ENCODE results near the gene TBX5. TPM values are rescaled to one million over a fixed set of nuclear protein-coding genes. Genes with fewer than 3 reads are reported as not detected.

Gene TBX5
- total RNA-seq (under 1 TPM in 1 of 2 donors, not detected in 1; 0.17 TPM), polyA plus RNA-seq (ENCODE audit: insufficient read length in 2 of 2) (not detected)
- long read RNA-seq, donor 1 = 0 reads
- long read RNA-seq, donor 2 = 0 reads
- long read RNA-seq, donor 3, partial matches to known transcripts = 0 of 1 reads
- long read RNA-seq, donor 3, other reads (novel, unspliced or antisense) = 0 of 1 reads
- long read RNA-seq, donor 4, partial matches to known transcripts = 0 of 4 reads
- long read RNA-seq, donor 4, other reads (novel, unspliced or antisense) = 0 of 4 reads

- Histone ChIP-seq H3K27me3 (ENCODE audit: control insufficient read depth, insufficient read depth, low read length) (peaks cover 100% of the 10 kb centered on the region), H3K9me3 (ENCODE audit: control insufficient read depth, insufficient read depth, low read length) (peaks cover 1% of the 10 kb centered on the region), H3K4me1 (ENCODE audit: control insufficient read depth, insufficient read depth, low read length) (peaks cover 29% of the 10 kb centered on the region), H3K4me3 (ENCODE audit: low read depth, low read length) (no peak within 1 kb of the TSS), H3K36me3 (ENCODE audit: control insufficient read depth, insufficient read depth, low read length) (no peaks in the 10 kb centered on the region), H3K27ac (ENCODE audit: low read depth, low read length) (no peak within 1 kb of the TSS)
- WGBS (ENCODE audit: insufficient coverage) = under 1% methylated on average over 36 of the region's 39 CpGs
- DNase-seq (ENCODE audit: low read depth in 4 of 6, low spot score in 6 of 6) = no peak
Observed at GRCh38 chr12:114405519-114406271, at the start of gene TBX5. TBX5 (minus strand) TSS chr12:114406144; CDS start chr12:114403898, 2,246 bp downstream.

GRCh38 chr12:114451657-114452056 lies 45.7 kb upstream of the TBX5 start:
- Histone ChIP-seq H3K27me3 (ENCODE audit: control insufficient read depth, insufficient read depth, low read length) (peaks cover 71% of the 10 kb centered on the region), H3K9me3 (ENCODE audit: control insufficient read depth, insufficient read depth, low read length) (no peaks in the 10 kb centered on the region), H3K27ac (ENCODE audit: low read depth, low read length) (no peak overlapping the region), H3K4me3 (ENCODE audit: low read depth, low read length) (no peak overlapping the region), H3K36me3 (ENCODE audit: control insufficient read depth, insufficient read depth, low read length) (no peaks in the 10 kb centered on the region), H3K4me1 (ENCODE audit: control insufficient read depth, insufficient read depth, low read length) (no peaks in the 10 kb centered on the region)
- 50% methylated on average over 1 of the region's 2 CpGs for WGBS (ENCODE audit: insufficient coverage)
- no peak for DNase-seq (ENCODE audit: low read depth in 4 of 6, low spot score in 6 of 6)

- no peaks in the 10 kb centered on the region for H3K4me1 ChIP-seq (ENCODE audit: control insufficient read depth, insufficient read depth, low read length)
- H3K4me3 ChIP-seq (ENCODE audit: low read depth, low read length) = no peak overlapping the region
- peaks cover 75% of the 10 kb centered on the region for H3K27me3 ChIP-seq (ENCODE audit: control insufficient read depth, insufficient read depth, low read length)
- WGBS (ENCODE audit: insufficient coverage) = 2% methylated on average over 5 of the region's 7 CpGs
- no peaks in the 10 kb centered on the region for H3K36me3 ChIP-seq (ENCODE audit: control insufficient read depth, insufficient read depth, low read length)
- no peak for DNase-seq (ENCODE audit: low read depth in 4 of 6, low spot score in 6 of 6)
- H3K27ac ChIP-seq (ENCODE audit: low read depth, low read length) = no peak overlapping the region
- H3K9me3 ChIP-seq (ENCODE audit: control insufficient read depth, insufficient read depth, low read length) = no peaks in the 10 kb centered on the region
Observed at GRCh38 chr12:114450515-114451300, 44.8 kb upstream of the TBX5 start.

DNA sequence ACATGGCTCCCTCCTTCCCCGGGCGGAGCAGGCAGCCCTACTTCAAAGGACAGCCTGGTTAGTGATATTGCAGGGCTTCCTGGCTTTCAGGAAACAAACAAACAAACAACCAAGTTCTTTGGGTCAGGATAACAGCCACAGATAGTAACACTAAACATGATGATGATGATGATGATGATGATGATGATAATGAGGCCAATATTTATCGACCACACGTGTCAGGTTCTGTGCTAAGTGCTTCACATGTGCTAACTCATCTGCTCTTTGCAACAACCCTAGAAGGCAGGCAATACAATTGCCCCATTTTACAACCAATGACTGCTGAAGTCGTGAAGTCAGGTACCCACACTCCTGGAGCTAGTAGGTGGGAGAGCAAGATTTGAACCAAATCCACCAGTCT lies 44.1 kb upstream of the TBX5 start:
- Histone ChIP-seq H3K9me3 (ENCODE audit: control insufficient read depth, insufficient read depth, low read length) (no peaks in the 10 kb centered on the region), H3K36me3 (ENCODE audit: control insufficient read depth, insufficient read depth, low read length) (no peaks in the 10 kb centered on the region), H3K27ac (ENCODE audit: low read depth, low read length) (no peak overlapping the region), H3K27me3 (ENCODE audit: control insufficient read depth, insufficient read depth, low read length) (peaks cover 76% of the 10 kb centered on the region), H3K4me1 (ENCODE audit: control insufficient read depth, insufficient read depth, low read length) (no peaks in the 10 kb centered on the region), H3K4me3 (ENCODE audit: low read depth, low read length) (no peak overlapping the region)
- no CpG with 5 or more reads among the region's 5 CpGs for WGBS (ENCODE audit: insufficient coverage)
- DNase-seq (ENCODE audit: low read depth in 4 of 6, low spot score in 6 of 6) = no peak

GRCh38 chr12:114448618-114448933 lies 42.6 kb upstream of the TBX5 start:
- Histone ChIP-seq H3K4me1 (ENCODE audit: control insufficient read depth, insufficient read depth, low read length) (no peaks in the 10 kb centered on the region), H3K27ac (ENCODE audit: low read depth, low read length) (no peak overlapping the region), H3K27me3 (ENCODE audit: control insufficient read depth, insufficient read depth, low read length) (peaks cover 80% of the 10 kb centered on the region), H3K36me3 (ENCODE audit: control insufficient read depth, insufficient read depth, low read length) (no peaks in the 10 kb centered on the region), H3K4me3 (ENCODE audit: low read depth, low read length) (no peak overlapping the region), H3K9me3 (ENCODE audit: control insufficient read depth, insufficient read depth, low read length) (no peaks in the 10 kb centered on the region)
- under 1% methylated on average over 15 of the region's 23 CpGs for WGBS (ENCODE audit: insufficient coverage)
- DNase-seq (ENCODE audit: low read depth in 4 of 6, low spot score in 6 of 6) = no peak

DNA sequence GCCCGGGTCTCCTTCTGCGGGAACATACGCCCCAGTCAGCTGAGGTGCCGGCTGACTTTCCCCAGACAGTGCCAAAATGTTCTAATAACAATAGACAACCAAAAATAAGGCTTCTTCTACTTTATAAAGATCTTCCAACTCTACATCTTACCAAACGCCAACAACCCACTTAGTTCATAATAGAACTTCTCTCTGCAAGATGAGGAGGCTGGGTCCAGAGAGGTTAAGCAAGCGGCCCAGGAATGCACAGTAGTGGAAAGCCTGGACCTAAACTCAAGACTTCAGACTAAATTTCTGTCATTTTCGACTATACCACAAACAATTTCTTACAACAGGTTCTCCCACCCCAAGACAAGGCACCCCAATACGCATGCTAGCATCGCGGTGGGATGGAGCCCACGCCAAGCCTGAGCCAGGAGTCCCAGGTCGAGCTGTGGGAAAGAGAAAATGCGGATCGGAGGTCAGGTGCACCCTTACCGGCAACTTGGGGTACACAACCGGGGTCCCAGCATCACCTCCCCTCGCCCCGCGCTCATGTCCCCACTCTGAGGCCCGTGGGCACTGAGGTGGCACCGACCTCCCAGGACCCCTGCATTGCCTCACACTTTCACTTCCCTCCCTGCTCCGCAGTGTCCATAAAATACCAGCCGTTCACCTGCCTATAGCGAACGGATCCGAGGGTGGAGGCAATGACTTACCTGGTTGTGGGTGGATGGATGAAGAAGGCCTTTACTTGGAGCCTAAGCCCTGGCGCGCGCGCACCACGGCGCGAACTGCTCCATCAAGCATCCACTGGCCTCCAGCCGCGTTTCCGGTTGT lies 42.1 kb upstream of the TBX5 start:
- H3K9me3 ChIP-seq (ENCODE audit: control insufficient read depth, insufficient read depth, low read length) = no peaks in the 10 kb centered on the region
- H3K4me3 ChIP-seq (ENCODE audit: low read depth, low read length) = no peak overlapping the region
- peaks cover 85% of the 10 kb centered on the region for H3K27me3 ChIP-seq (ENCODE audit: control insufficient read depth, insufficient read depth, low read length)
- no peaks in the 10 kb centered on the region for H3K4me1 ChIP-seq (ENCODE audit: control insufficient read depth, insufficient read depth, low read length)
- no peak for DNase-seq (ENCODE audit: low read depth in 4 of 6, low spot score in 6 of 6)
- H3K36me3 ChIP-seq (ENCODE audit: control insufficient read depth, insufficient read depth, low read length) = no peaks in the 10 kb centered on the region
- WGBS (ENCODE audit: insufficient coverage) = 1% methylated on average over 34 of the region's 36 CpGs
- H3K27ac ChIP-seq (ENCODE audit: low read depth, low read length) = no peak overlapping the region

GRCh38 chr12:114447274-114447716 lies 41.4 kb upstream of the TBX5 start:
- H3K4me1 ChIP-seq (ENCODE audit: control insufficient read depth, insufficient read depth, low read length) = no peaks in the 10 kb centered on the region
- H3K9me3 ChIP-seq (ENCODE audit: control insufficient read depth, insufficient read depth, low read length) = no peaks in the 10 kb centered on the region
- DNase-seq (ENCODE audit: low read depth in 4 of 6, low spot score in 6 of 6) = no peak
- H3K27me3 ChIP-seq (ENCODE audit: control insufficient read depth, insufficient read depth, low read length) = peaks cover 92% of the 10 kb centered on the region
- no peak overlapping the region for H3K27ac ChIP-seq (ENCODE audit: low read depth, low read length)
- no peaks in the 10 kb centered on the region for H3K36me3 ChIP-seq (ENCODE audit: control insufficient read depth, insufficient read depth, low read length)
- H3K4me3 ChIP-seq (ENCODE audit: low read depth, low read length) = no peak overlapping the region
- under 1% methylated on average over 37 of the region's 37 CpGs for WGBS (ENCODE audit: insufficient coverage)

DNA sequence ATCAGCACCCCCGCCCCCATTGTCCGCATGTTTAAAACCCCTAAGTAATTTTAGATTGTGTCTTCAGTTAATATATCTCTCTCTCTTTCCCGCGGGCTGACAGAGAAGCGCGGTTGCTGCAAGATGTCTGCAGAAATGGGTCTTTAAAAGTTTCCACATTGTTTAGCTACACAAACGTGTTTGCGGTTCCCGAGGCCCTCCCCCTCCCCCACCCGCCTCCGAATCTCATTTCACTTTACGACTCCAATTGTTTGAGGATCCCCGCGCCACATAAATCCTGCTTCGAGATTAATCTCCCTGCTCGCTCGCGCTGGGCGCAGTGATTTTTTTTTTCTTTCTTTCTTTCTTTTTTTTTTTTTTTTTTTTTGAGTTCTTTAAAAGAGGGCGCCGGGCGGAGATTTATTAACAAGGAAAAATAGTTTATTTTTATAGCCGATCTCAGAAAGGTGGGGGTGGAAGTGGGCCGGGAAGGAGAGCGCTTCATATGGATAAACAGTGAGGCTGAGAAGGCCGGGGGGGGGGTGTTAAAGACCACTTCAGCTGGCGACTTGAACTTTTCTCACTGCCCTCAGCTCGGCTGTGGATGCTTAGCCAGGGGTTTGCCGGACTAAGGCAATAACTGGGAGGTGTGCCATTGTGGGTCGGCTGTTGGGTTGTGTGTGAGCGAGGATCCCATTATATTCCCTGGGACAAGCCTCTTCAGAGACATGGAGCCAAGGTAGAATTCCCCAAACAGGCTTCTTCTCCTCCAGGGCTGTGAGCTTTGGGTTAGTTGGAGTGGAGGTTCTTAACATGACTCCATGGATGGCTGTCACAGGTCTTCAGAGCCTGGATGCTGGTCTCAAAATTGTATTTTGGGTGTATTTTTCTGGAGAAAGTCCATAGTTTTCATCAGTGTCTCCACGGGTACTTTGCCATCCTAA lies 39.7 kb upstream of the TBX5 start:
- Histone ChIP-seq H3K4me3 (ENCODE audit: low read depth, low read length) (no peak overlapping the region), H3K4me1 (ENCODE audit: control insufficient read depth, insufficient read depth, low read length) (no peaks in the 10 kb centered on the region), H3K27ac (ENCODE audit: low read depth, low read length) (no peak overlapping the region), H3K27me3 (ENCODE audit: control insufficient read depth, insufficient read depth, low read length) (peaks cover 96% of the 10 kb centered on the region), H3K36me3 (ENCODE audit: control insufficient read depth, insufficient read depth, low read length) (no peaks in the 10 kb centered on the region), H3K9me3 (ENCODE audit: control insufficient read depth, insufficient read depth, low read length) (no peaks in the 10 kb centered on the region)
- no peak for DNase-seq (ENCODE audit: low read depth in 4 of 6, low spot score in 6 of 6)
- WGBS (ENCODE audit: insufficient coverage) = 0% methylated on average over 7 of the region's 32 CpGs
